ENCODE data around the gene HBD.

The HBD gene

GRCh38 chr11:5240056-5240455 lies 5.8 kb upstream of the HBD start:
- Histone ChIP-seq H3K79me2 (ENCODE audit: insufficient read depth, low read depth) (no peaks in the 10 kb centered on the region), H3K4me3 (IDR thresholded peaks at IDR 0.05; ENCODE audit: insufficient read depth, low read depth, low read length) (no peak overlapping the region), H3K27me3 (ENCODE audit: insufficient read depth, low read depth) (no peaks in the 10 kb centered on the region), H4K20me1 (ENCODE audit: insufficient read depth) (no peaks in the 10 kb centered on the region), H3K9ac (no peak overlapping the region), H3K36me3 (ENCODE audit: insufficient read depth) (no peaks in the 10 kb centered on the region), H2AFZ (ENCODE audit: low read depth) (no peak overlapping the region), H3K4me2 (no peak overlapping the region), H3K4me1 (ENCODE audit: low read depth, poor library complexity, severe bottlenecking) (peaks cover 18% of the 10 kb centered on the region), H3K27ac (no peak overlapping the region)
- no peak for TF ChIP-seq CTCF (conservative IDR thresholded peaks at IDR 0.05; ENCODE audit: low read depth, low read length)

- Histone ChIP-seq H3K9ac (no peak overlapping the region), H3K79me2 (ENCODE audit: insufficient read depth, low read depth) (no peaks in the 10 kb centered on the region), H3K27ac (no peak overlapping the region), H3K4me1 (ENCODE audit: low read depth, poor library complexity, severe bottlenecking) (peaks cover 26% of the 10 kb centered on the region), H3K27me3 (ENCODE audit: insufficient read depth, low read depth) (no peaks in the 10 kb centered on the region), H2AFZ (ENCODE audit: low read depth) (no peak overlapping the region), H3K36me3 (ENCODE audit: insufficient read depth) (no peaks in the 10 kb centered on the region), H4K20me1 (ENCODE audit: insufficient read depth) (no peaks in the 10 kb centered on the region), H3K4me2 (no peak overlapping the region), H3K4me3 (IDR thresholded peaks at IDR 0.05; ENCODE audit: insufficient read depth, low read depth, low read length) (no peak overlapping the region)
- no peak for TF ChIP-seq CTCF (conservative IDR thresholded peaks at IDR 0.05; ENCODE audit: low read depth, low read length)
Measured at GRCh38 chr11:5239046-5239445, 4.8 kb upstream of the HBD start.

- no peaks in the 10 kb centered on the region for H3K27me3 ChIP-seq (ENCODE audit: insufficient read depth, low read depth)
- H3K79me2 ChIP-seq (ENCODE audit: insufficient read depth, low read depth) = no peaks in the 10 kb centered on the region
- H4K20me1 ChIP-seq (ENCODE audit: insufficient read depth) = no peaks in the 10 kb centered on the region
- no peak overlapping the region for H3K27ac ChIP-seq
- no peaks in the 10 kb centered on the region for H3K36me3 ChIP-seq (ENCODE audit: insufficient read depth)
- H3K4me3 ChIP-seq (IDR thresholded peaks at IDR 0.05; ENCODE audit: insufficient read depth, low read depth, low read length) = no peak overlapping the region
- H3K9ac ChIP-seq = no peak overlapping the region
- H3K4me2 ChIP-seq = no peak overlapping the region
- no peak overlapping the region for H2AFZ ChIP-seq (ENCODE audit: low read depth)
- TF ChIP-seq CTCF (conservative IDR thresholded peaks at IDR 0.05; ENCODE audit: low read depth, low read length) = no peak
- H3K4me1 ChIP-seq (ENCODE audit: low read depth, poor library complexity, severe bottlenecking) = peaks cover 31% of the 10 kb centered on the region
Measured at GRCh38 chr11:5238486-5238885, 4.2 kb upstream of the HBD start.

- H3K27me3 ChIP-seq (ENCODE audit: insufficient read depth, low read depth) = no peaks in the 10 kb centered on the region
- no peak overlapping the region for H3K9ac ChIP-seq
- no peaks in the 10 kb centered on the region for H3K79me2 ChIP-seq (ENCODE audit: insufficient read depth, low read depth)
- no peaks in the 10 kb centered on the region for H4K20me1 ChIP-seq (ENCODE audit: insufficient read depth)
- no peak overlapping the region for H3K4me3 ChIP-seq (IDR thresholded peaks at IDR 0.05; ENCODE audit: insufficient read depth, low read depth, low read length)
- H3K4me1 ChIP-seq (ENCODE audit: low read depth, poor library complexity, severe bottlenecking) = peaks cover 34% of the 10 kb centered on the region
- H3K36me3 ChIP-seq (ENCODE audit: insufficient read depth) = no peaks in the 10 kb centered on the region
- no peak overlapping the region for H2AFZ ChIP-seq (ENCODE audit: low read depth)
- H3K4me2 ChIP-seq = no peak overlapping the region
- H3K27ac ChIP-seq = no peak overlapping the region
- no peak for TF ChIP-seq CTCF (conservative IDR thresholded peaks at IDR 0.05; ENCODE audit: low read depth, low read length)
Measured at GRCh38 chr11:5237420-5237819, 3.1 kb upstream of the HBD start.

All from KMS-11 (cell line).